HEK293T (cell line): Measurements from ENCODE around the gene PLCB4.

Source experiments
- ELF4 ChIP-seq: fragments of 450-650 bp; IDR thresholded peaks from 2 replicates; pipeline ENCODE4 v1.6.1; 2017; ENCODE audit warnings: antibody characterized with exemption
- LEF1 ChIP-seq: fragments of 450-650 bp; IDR thresholded peaks from 2 replicates; pipeline ENCODE4 v1.6.1; 2017; ENCODE audit warnings: mild to moderate bottlenecking, borderline replicate concordance
- SP1 ChIP-seq: fragments of 450-650 bp; IDR thresholded peaks from 2 replicates; pipeline ENCODE4 v1.6.1; 2017
- TARDBP ChIP-seq: fragments of 450-650 bp; IDR thresholded peaks from 2 replicates; pipeline ENCODE4 v1.6.1; 2016

DNA sequence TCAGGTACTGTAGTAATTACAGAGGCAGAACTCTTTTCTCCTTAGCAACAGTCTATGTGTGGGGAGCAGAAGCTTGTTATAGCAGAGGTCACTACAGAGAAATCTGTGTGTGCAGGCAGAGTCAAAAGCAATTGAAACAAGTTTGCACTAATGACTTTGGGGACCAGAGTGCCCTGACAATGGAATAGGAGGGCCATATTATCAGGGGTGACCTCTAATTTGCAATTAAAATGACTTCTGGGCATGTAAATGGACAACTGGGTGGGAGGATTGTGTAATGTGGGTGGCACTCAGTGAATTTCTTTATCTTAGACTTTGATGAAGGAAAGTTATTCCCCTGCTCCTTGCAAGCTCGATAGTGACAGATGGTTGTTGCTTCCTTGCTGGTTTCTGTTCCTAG is 127.2 kb downstream of the PLCB4 start:
- TF ChIP-seq ELF4, result no peak
- TF ChIP-seq SP1, result no peak
- TF ChIP-seq LEF1, result no peak
- TF ChIP-seq TARDBP, result no peak
